GM12874 (cell line): ENCODE results near the gene KIRREL1.

Experiments used
- TF ChIP-seq, protein P1 (sequence below): IDR thresholded peaks from 2 replicates; pipeline ENCODE4 v1.5.1; 2011; ENCODE audit warnings: low read depth, mild to moderate bottlenecking, control low read depth, low read length, moderate library complexity; ENCODE audit not compliant: insufficient read depth

Gene KIRREL1

GRCh38 chr1:158019171-158019868 is 25.9 kb downstream of the KIRREL1 start:
- TF ChIP-seq, protein P1, sequence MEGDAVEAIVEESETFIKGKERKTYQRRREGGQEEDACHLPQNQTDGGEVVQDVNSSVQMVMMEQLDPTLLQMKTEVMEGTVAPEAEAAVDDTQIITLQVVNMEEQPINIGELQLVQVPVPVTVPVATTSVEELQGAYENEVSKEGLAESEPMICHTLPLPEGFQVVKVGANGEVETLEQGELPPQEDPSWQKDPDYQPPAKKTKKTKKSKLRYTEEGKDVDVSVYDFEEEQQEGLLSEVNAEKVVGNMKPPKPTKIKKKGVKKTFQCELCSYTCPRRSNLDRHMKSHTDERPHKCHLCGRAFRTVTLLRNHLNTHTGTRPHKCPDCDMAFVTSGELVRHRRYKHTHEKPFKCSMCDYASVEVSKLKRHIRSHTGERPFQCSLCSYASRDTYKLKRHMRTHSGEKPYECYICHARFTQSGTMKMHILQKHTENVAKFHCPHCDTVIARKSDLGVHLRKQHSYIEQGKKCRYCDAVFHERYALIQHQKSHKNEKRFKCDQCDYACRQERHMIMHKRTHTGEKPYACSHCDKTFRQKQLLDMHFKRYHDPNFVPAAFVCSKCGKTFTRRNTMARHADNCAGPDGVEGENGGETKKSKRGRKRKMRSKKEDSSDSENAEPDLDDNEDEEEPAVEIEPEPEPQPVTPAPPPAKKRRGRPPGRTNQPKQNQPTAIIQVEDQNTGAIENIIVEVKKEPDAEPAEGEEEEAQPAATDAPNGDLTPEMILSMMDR, result no peak

DNA sequence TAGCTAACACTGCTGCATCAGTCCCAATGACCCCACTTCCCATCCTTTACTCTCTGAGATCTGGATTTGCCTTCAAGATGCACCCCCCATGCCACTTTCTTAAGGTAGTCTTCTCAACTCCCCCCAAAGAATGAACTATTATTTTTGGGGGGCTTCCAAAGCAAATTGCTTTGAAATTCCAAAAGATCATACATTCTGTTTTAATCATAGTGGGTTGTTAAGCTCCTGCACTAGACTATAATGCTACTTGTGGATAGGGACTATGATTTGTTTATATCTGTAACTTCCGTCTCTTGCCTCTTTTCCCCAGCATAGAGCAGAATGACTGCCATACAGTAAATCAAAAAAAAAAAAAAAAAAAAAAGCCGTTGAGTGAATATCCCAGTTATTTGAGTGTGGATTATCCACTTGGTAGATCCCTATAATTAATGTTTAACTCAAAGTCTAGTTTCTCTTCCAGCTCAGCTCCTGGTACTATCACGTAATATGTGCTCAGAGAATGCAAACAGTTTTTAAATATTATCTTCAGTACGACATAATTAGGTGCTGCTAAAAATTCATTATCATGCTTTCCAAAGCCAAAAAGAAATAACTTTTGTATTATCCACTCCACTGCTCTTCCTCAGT is 26.9 kb downstream of the KIRREL1 start:
- TF ChIP-seq, protein P1, result no peak

- TF ChIP-seq, protein P1, result no peak
Measured at GRCh38 chr1:158020886-158021620, 27.6 kb downstream of the KIRREL1 start.

- TF ChIP-seq, protein P1, result no peak
Measured at GRCh38 chr1:158021721-158022120, 28.3 kb downstream of the KIRREL1 start.

GRCh38 chr1:158022554-158023312 is 29.3 kb downstream of the KIRREL1 start:
- TF ChIP-seq, protein P1, result no peak

DNA sequence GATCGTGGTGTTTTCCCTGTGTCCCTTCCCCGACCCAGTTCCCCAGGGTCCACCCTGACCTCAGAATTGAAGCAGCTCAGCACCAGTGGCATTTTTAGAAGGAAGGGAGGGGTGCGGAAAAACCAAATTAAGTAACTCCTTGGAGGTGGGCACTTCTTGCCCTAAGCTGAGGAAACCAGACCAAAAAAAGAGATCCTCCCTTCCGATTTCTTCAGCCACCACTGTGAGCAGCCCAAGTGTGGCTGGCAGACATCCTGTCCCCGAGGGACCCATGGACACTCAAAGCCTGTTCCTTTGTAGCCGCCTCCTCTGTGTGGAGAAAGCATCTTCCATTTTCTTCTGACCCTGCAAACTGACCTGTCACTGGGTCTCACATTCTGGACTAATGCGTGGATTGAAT is 31.3 kb downstream of the KIRREL1 start:
- TF ChIP-seq, protein P1, result no peak
